ENCODE data around the gene GDF10.

GRCh38 chr10:47276576-47277351 is 23.2 kb upstream of the GDF10 start:
- no peak for TF ChIP-seq POLR2A (IDR thresholded peaks at IDR 0.05)
- TF ChIP-seq CTCF (IDR thresholded peaks at IDR 0.05), result no peak
- no peak for TF ChIP-seq EP300 (IDR thresholded peaks at IDR 0.05; ENCODE audit: low read depth)
- no peak for TF ChIP-seq POLR2AphosphoS5 (IDR thresholded peaks at IDR 0.05)

All from transverse colon (tissue), 4 donors.